GM12878 (cell line): Measurements from ENCODE around the gene LRIT3.

Experiments used
- RAD21 ChIP-seq: IDR thresholded peaks from 2 replicates; pipeline ENCODE4 v1.6.1; 2011; ENCODE audit warnings: mild to moderate bottlenecking, low read depth, low read length, moderate library complexity; ENCODE audit not compliant: insufficient read depth
- TCF12 ChIP-seq: IDR thresholded peaks from 2 replicates; pipeline ENCODE4 v1.6.1; 2011; ENCODE audit warnings: low read depth, mild to moderate bottlenecking, low read length

DNA sequence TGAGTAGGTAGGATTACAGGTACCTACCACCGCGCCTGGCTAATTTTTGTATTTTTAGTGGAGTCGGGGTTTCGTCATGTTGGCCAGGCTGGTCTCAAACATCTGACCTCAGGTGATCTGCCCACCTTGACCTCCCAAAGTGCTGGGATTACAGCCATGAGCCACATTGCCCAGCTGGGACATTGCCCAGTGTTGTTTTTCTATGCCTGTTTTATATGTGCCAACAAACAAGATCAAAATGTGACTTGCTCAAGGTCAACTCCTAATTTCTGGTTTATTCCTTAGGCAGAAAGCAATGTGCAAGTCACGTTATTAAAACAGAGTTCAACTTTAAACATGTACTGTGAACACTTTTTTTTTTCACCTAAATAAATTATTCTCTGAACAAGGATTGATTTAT, 2.7 kb downstream of the LRIT3 start:
- TF ChIP-seq RAD21 (no peak), TCF12 (no peak)
